Caco-2 (cell line): ENCODE data around the gene NDNF. TPM values are rescaled to one million over a fixed set of nuclear protein-coding genes. Genes with fewer than 3 reads are reported as not detected.

ENCODE experiments used
- BruUV-seq: library from RNA; stranded (reverse); fragments of 400-500 nt; replicated peaks from 2 replicates; lab custom pipeline; 2021; lab: Mats Ljungman, UMichigan
- CTCF ChIA-PET: fragments of 300-600 bp; sonication (Branson Sonifier 250); formaldehyde crosslinking; loops from one replicate; lab custom pipeline; 2022; ENCODE audit warnings: antibody characterized with exemption; lab: Charles Lee
- POLR2A ChIA-PET: fragments of 300-600 bp; sonication (Branson Sonifier 250); formaldehyde crosslinking; loops from one replicate; lab custom pipeline; 2022; ENCODE audit warnings: antibody characterized with exemption; lab: Charles Lee
- DNase-seq, 2 experiments: peaks; one replicate each; pipeline versions ENCODE4 v3.0.0 to v3.0.0-alpha.2; 2020 to 2022
- H3K27me3 ChIP-seq: replicated peaks from 2 replicates; pipeline ENCODE4 v1.6.0; 2011; ENCODE audit warnings: low read length; ENCODE audit not compliant: control insufficient read depth, insufficient read depth
- H3K36me3 ChIP-seq: 2 replicates; pipeline ENCODE4 v1.5.1; 2011; ENCODE audit warnings: low read length; ENCODE audit not compliant: control insufficient read depth, insufficient read depth
- H3K4me1 ChIP-seq: fragments of 250-450 bp; sonication (Bioruptor Pico); 2 replicates; pipeline ENCODE4 v1.5.1; 2020; ENCODE audit warnings: mild to moderate bottlenecking
- H3K4me3 ChIP-seq: 2 replicates; pipeline ENCODE4 v1.5.1; 2011; ENCODE audit warnings: low read depth, mild to moderate bottlenecking, control low read depth, low read length
- H3K9me3 ChIP-seq: fragments of 250-450 bp; sonication (Bioruptor Pico); 2 replicates; pipeline ENCODE4 v1.5.1; 2020; ENCODE audit warnings: mild to moderate bottlenecking, moderate library complexity
- H3K27ac Mint-ChIP-seq: one replicate; pipeline ENCODE4 v1.8.0; 2022; ENCODE audit warnings: mixed read lengths; ENCODE audit not compliant: unreplicated experiment
- H3K27me3 Mint-ChIP-seq: one replicate; pipeline ENCODE4 v1.8.0; 2022; ENCODE audit warnings: mixed read lengths; ENCODE audit not compliant: insufficient read depth, unreplicated experiment
- H3K36me3 Mint-ChIP-seq: one replicate; pipeline ENCODE4 v1.8.0; 2022; ENCODE audit warnings: mild to moderate bottlenecking, mixed read lengths; ENCODE audit not compliant: insufficient read depth, unreplicated experiment
- H3K4me1 Mint-ChIP-seq: one replicate; pipeline ENCODE4 v1.8.0; 2022; ENCODE audit warnings: low read depth, mixed read lengths; ENCODE audit not compliant: unreplicated experiment
- H3K4me3 Mint-ChIP-seq: one replicate; pipeline ENCODE4 v1.8.0; 2022; ENCODE audit warnings: mild to moderate bottlenecking, moderate library complexity, mixed read lengths; ENCODE audit not compliant: unreplicated experiment
- H3K9me3 Mint-ChIP-seq: one replicate; pipeline ENCODE4 v1.8.0; 2022; ENCODE audit warnings: mixed read lengths; ENCODE audit not compliant: unreplicated experiment
- intact Hi-C: fragments of 100-400 bp; cut with micrococcal nuclease; formaldehyde crosslinking; loops from one replicate; pipeline ENCODE4 v1.10.0; 2022; ENCODE audit not compliant: unreplicated experiment
- total RNA-seq: library from RNA; stranded (reverse); gene quantifications from 2 replicates; pipeline ENCODE4 v1.2.3, GENCODE V29; 2022
- TF ChIP-seq, protein P1 (sequence below), 2 experiments: fragments of 200-600 bp in 1 of 2; IDR thresholded peaks; 1 replicate in 1 of 2; 2 replicates in 1 of 2; pipeline versions ENCODE4 v1.5.1 to v1.8.0; 2011 to 2022; ENCODE audit warnings: antibody characterized with exemption in 1 of 2, control low read depth in 1 of 2, inconsistent platforms in 1 of 2, low read depth in 1 of 2, low read length in 1 of 2, mild to moderate bottlenecking in 1 of 2, moderate library complexity in 1 of 2; ENCODE audit not compliant: insufficient read depth in 1 of 2, severe bottlenecking in 1 of 2, unreplicated experiment in 1 of 2

The NDNF gene
- total RNA-seq, 1 experiment from 2014 or later, result 3.7 TPM

DNA sequence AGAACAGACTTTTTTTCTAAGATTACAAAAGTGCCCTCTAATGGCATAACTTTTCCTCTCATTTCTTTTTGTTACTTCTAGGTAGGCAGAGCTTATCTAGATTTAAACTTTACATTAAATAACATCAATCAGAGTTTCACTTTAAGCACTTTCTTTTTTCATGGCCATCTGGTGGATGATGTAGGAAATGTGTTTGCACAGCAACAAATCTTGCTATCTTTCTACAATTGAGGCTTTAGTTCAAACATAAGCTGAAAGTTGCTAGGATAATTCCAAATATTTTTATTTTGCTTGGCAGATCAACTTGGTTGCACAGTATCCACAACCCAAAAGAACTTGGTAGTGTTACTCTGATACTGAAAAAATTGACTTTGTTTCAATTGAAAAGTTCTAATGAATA, 22.0 kb downstream of the NDNF start:
- Mint-ChIP-seq H3K27me3 (no peaks in the 10 kb centered on the region), H3K36me3 (no peaks in the 10 kb centered on the region), H3K4me1 (no peaks in the 10 kb centered on the region), H3K4me3 (no peak overlapping the region), H3K9me3 (no peaks in the 10 kb centered on the region), H3K27ac (no peak overlapping the region)
- no peaks in the 10 kb centered on the region for H3K36me3 ChIP-seq
- H3K9me3 ChIP-seq, result no peaks in the 10 kb centered on the region
- ChIA-PET POLR2A (no interaction called here), CTCF (interaction anchor here (0.6 to 0.9 kb wide), 2 partner anchors 45 to 380 kb away, joined by 3 read pairs; no protein-coding TSS in a partner anchor)
- no peak for DNase-seq
- no peaks in the 10 kb centered on the region; the same call in none of the 2 replicates for H3K4me1 ChIP-seq
- intact Hi-C loops, result loop anchor here (1.0 kb wide), 3 partner anchors 126 to 979 kb away; no protein-coding TSS in a partner anchor
- TF ChIP-seq, protein P1, sequence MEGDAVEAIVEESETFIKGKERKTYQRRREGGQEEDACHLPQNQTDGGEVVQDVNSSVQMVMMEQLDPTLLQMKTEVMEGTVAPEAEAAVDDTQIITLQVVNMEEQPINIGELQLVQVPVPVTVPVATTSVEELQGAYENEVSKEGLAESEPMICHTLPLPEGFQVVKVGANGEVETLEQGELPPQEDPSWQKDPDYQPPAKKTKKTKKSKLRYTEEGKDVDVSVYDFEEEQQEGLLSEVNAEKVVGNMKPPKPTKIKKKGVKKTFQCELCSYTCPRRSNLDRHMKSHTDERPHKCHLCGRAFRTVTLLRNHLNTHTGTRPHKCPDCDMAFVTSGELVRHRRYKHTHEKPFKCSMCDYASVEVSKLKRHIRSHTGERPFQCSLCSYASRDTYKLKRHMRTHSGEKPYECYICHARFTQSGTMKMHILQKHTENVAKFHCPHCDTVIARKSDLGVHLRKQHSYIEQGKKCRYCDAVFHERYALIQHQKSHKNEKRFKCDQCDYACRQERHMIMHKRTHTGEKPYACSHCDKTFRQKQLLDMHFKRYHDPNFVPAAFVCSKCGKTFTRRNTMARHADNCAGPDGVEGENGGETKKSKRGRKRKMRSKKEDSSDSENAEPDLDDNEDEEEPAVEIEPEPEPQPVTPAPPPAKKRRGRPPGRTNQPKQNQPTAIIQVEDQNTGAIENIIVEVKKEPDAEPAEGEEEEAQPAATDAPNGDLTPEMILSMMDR (IDR thresholded peaks at IDR 0.05; ENCODE audit: insufficient read depth in 1 of 2, low read depth in 1 of 2, low read length in 1 of 2, severe bottlenecking in 1 of 2, unreplicated experiment in 1 of 2), result peak in 1 of 2 experiments; percentile 10
- no peaks in the 10 kb centered on the region for H3K27me3 ChIP-seq
- no TSS peak for BruUV-seq
- H3K4me3 ChIP-seq, result no peak overlapping the region

DNA sequence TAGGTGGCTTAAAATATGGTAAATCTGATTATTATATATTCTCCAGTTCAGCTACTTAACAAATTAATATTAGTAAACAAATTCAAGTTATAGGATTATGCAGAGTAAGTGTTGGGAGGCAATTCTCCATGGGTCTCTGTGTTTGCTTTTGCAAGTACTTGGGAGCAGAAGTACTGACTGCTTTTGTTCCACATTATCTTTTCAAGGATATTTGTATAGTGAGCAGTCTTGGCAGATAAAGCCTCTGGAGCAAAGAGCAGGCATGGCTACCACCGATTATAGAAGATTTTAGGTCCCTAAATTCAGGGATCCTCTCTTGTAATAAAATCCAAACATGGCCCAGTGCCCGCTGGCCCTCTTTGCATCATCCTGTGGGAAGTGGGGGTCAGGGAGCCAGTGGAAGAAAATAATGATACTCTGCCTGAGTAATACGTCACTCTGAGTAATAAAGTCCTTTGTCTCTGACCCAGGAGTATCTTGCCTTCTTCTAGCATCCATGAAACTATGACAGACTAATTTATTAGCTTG, 23.2 kb downstream of the NDNF start:
- DNase-seq, result no peak
- H3K9me3 Mint-ChIP-seq, result no peaks in the 10 kb centered on the region
- POLR2A ChIA-PET, result no interaction called here
- H3K27me3 Mint-ChIP-seq, result no peaks in the 10 kb centered on the region
- intact Hi-C loops, result no loop called here
- H3K36me3 ChIP-seq, result no peaks in the 10 kb centered on the region
- H3K4me3 ChIP-seq, result no peak overlapping the region
- TF ChIP-seq, protein P1 (IDR thresholded peaks at IDR 0.05; ENCODE audit: insufficient read depth in 1 of 2, low read depth in 1 of 2, low read length in 1 of 2, severe bottlenecking in 1 of 2, unreplicated experiment in 1 of 2), result no peak
- no peak overlapping the region for H3K4me3 Mint-ChIP-seq
- BruUV-seq, result no TSS peak
- H3K4me1 ChIP-seq, result no peaks in the 10 kb centered on the region; the same call in none of the 2 replicates
- no peaks in the 10 kb centered on the region for H3K4me1 Mint-ChIP-seq
- H3K9me3 ChIP-seq, result no peaks in the 10 kb centered on the region
- H3K36me3 Mint-ChIP-seq, result no peaks in the 10 kb centered on the region
- no peak overlapping the region for H3K27ac Mint-ChIP-seq
- H3K27me3 ChIP-seq, result no peaks in the 10 kb centered on the region
- CTCF ChIA-PET, result no interaction called here

GRCh38 chr4:121048165-121048564, 24.2 kb downstream of the NDNF start:
- Histone ChIP-seq H3K36me3 (no peaks in the 10 kb centered on the region), H3K4me1 (no peaks in the 10 kb centered on the region; the same call in none of the 2 replicates), H3K27me3 (no peaks in the 10 kb centered on the region), H3K4me3 (no peak overlapping the region), H3K9me3 (no peaks in the 10 kb centered on the region)
- intact Hi-C loops, result no loop called here
- ChIA-PET POLR2A (no interaction called here), CTCF (interaction anchor here (1.0 kb wide), 1 partner anchor 14 kb away, joined by 3 read pairs; no protein-coding TSS in a partner anchor)
- TF ChIP-seq, protein P1 (IDR thresholded peaks at IDR 0.05; ENCODE audit: insufficient read depth in 1 of 2, low read depth in 1 of 2, low read length in 1 of 2, severe bottlenecking in 1 of 2, unreplicated experiment in 1 of 2), result no peak
- Mint-ChIP-seq H3K27me3 (no peaks in the 10 kb centered on the region), H3K36me3 (no peaks in the 10 kb centered on the region), H3K9me3 (no peaks in the 10 kb centered on the region), H3K27ac (no peak overlapping the region), H3K4me3 (no peak overlapping the region), H3K4me1 (no peaks in the 10 kb centered on the region)
- no peak for DNase-seq
- no TSS peak for BruUV-seq
